B cell (primary cell): ENCODE results near the gene MYCBP2. TPM values are rescaled to one million over a fixed set of nuclear protein-coding genes. Genes with fewer than 3 reads are reported as not detected.

Source experiments
- ATAC-seq: fragments of 200-7000 bp; cut with Tn5 transposase; one replicate; pipeline ENCODE4 v1.10.0; 2021; ENCODE audit warnings: low read depth, mild to moderate bottlenecking, moderate number of reproducible peaks, moderate library complexity
- CTCF ChIA-PET: fragments of 350-600 bp; sonication (Branson Sonifier 250); formaldehyde crosslinking; loops from one replicate; lab custom pipeline; 2021; ENCODE audit warnings: antibody characterized with exemption, inconsistent platforms; lab: Charles Lee
- POLR2A ChIA-PET: fragments of 350-600 bp; sonication (Branson Sonifier 250); formaldehyde crosslinking; loops from one replicate; lab custom pipeline; 2021; ENCODE audit warnings: antibody characterized with exemption; lab: Charles Lee
- DNase-seq: peaks from one replicate; pipeline ENCODE4 v3.0.0; 2013
- H2AFZ ChIP-seq: 2 replicates; pipeline ENCODE4 v1.6.1; 2012; ENCODE audit warnings: mild to moderate bottlenecking, low read depth, low read length; ENCODE audit not compliant: insufficient read depth, poor library complexity, severe bottlenecking
- H3K27ac ChIP-seq, 2 donors: 1 replicate in 1 of 2; 2 replicates in 1 of 2; pipeline ENCODE4 v1.5.1; 2012 to 2013; ENCODE audit warnings: low read length in 2 of 2, mild to moderate bottlenecking in 2 of 2, moderate library complexity in 1 of 2
- H3K27me3 ChIP-seq, 4 experiments: fragments of 200-600 bp in 1 of 4; sonication (generic) in 1 of 4; replicated peaks in 1 of 4; 1 replicate in 2 of 4; 2 replicates in 2 of 4; pipeline versions ENCODE4 v1.6.1 to v1.7.0; 2013 to 2016; ENCODE audit warnings: low read length in 3 of 4, mild to moderate bottlenecking in 2 of 4, mixed read lengths in 1 of 4, moderate library complexity in 1 of 4; ENCODE audit not compliant: insufficient read depth in 4 of 4, control insufficient read depth in 3 of 4; ENCODE audit errors: control extremely low read depth in 1 of 4
- H3K36me3 ChIP-seq, 2 experiments: replicated peaks in 1 of 2; 1 replicate in 1 of 2; 2 replicates in 1 of 2; pipeline versions ENCODE4 v1.6.1 to v1.7.1; 2013; ENCODE audit warnings: low read length in 1 of 2; ENCODE audit not compliant: insufficient read depth in 2 of 2, control insufficient read depth in 1 of 2; ENCODE audit errors: control extremely low read depth in 1 of 2, extremely low read depth in 1 of 2
- H3K4me1 ChIP-seq, 2 donors: fragments of 200-600 bp in 1 of 2; sonication (generic) in 1 of 2; 1 replicate in 1 of 2; 2 replicates in 1 of 2; pipeline versions ENCODE4 v1.5.1 to v1.6.1; 2013 to 2017; ENCODE audit warnings: low read length in 2 of 2; ENCODE audit not compliant: control insufficient read depth in 2 of 2, insufficient read depth in 2 of 2
- H3K4me2 ChIP-seq: replicated peaks from 2 replicates; pipeline ENCODE3; 2012; ENCODE audit warnings: mild to moderate bottlenecking, low read depth, low read length; ENCODE audit not compliant: poor library complexity, severe bottlenecking
- H3K4me3 ChIP-seq, 5 experiments: fragments of 200-600 bp in 1 of 5; sonication (generic) in 1 of 5; 1 replicate in 3 of 5; 2 replicates in 2 of 5; pipeline versions ENCODE4 v1.5.1 to v1.7.0; 2011 to 2016; ENCODE audit warnings: low read length in 4 of 5, mild to moderate bottlenecking in 4 of 5, low read depth in 2 of 5, control low read depth in 1 of 5, moderate library complexity in 1 of 5; ENCODE audit not compliant: insufficient read depth in 1 of 5; ENCODE audit errors: control extremely low read depth in 1 of 5, extremely low read depth in 1 of 5
- H3K79me2 ChIP-seq: fragments of 200-600 bp; sonication (generic); one replicate; pipeline ENCODE4 v1.6.0; 2016; ENCODE audit warnings: low read length; ENCODE audit not compliant: control insufficient read depth, insufficient read depth
- H3K9ac ChIP-seq: fragments of 200-600 bp; sonication (generic); 2 replicates; pipeline ENCODE4 v1.6.1; 2017; ENCODE audit warnings: mild to moderate bottlenecking, low read length, moderate library complexity
- H3K9me3 ChIP-seq, 3 donors: one replicate each; pipeline versions ENCODE4 v1.6.1 to v1.7.1; 2013; ENCODE audit warnings: low read length in 2 of 3; ENCODE audit not compliant: control insufficient read depth in 2 of 3, insufficient read depth in 1 of 3; ENCODE audit errors: control extremely low read depth in 1 of 3
- H4K20me1 ChIP-seq: 2 replicates; pipeline ENCODE4 v1.6.0; 2012; ENCODE audit warnings: mild to moderate bottlenecking, low read length; ENCODE audit not compliant: insufficient read depth, control insufficient read depth, poor library complexity, severe bottlenecking
- H3K27ac Mint-ChIP-seq: one replicate; pipeline ENCODE4 v1.8.0; 2021; ENCODE audit warnings: mixed read lengths
- H3K27me3 Mint-ChIP-seq: one replicate; pipeline ENCODE4 v1.8.0; 2021; ENCODE audit warnings: mixed read lengths
- H3K4me1 Mint-ChIP-seq: one replicate; pipeline ENCODE4 v1.8.0; 2021; ENCODE audit warnings: mixed read lengths
- H3K4me3 Mint-ChIP-seq: one replicate; pipeline ENCODE4 v1.8.0; 2021; ENCODE audit warnings: mixed read lengths
- H3K9me3 Mint-ChIP-seq: one replicate; pipeline ENCODE4 v1.8.0; 2022; ENCODE audit warnings: mixed read lengths; ENCODE audit not compliant: insufficient read depth
- EZH2 ChIP-seq: IDR thresholded peaks from 2 replicates; pipeline ENCODE4 v1.6.1; 2012; ENCODE audit warnings: borderline replicate concordance, low read depth, mild to moderate bottlenecking, moderate library complexity, low read length; ENCODE audit not compliant: insufficient read depth, poor library complexity, severe bottlenecking
- WGBS: methylation state at CpG from one replicate; pipeline ENCODE4 v1.1.5; 2013; ENCODE audit warnings: missing lambda C conversion rate; ENCODE audit not compliant: insufficient coverage; 5-methylcytosine and 5-hydroxymethylcytosine counted together
- intact Hi-C: fragments of 100-400 bp; cut with micrococcal nuclease; formaldehyde crosslinking; loops from one replicate; pipeline ENCODE4 v1.10.0; 2022
- polyA plus RNA-seq: library from polyadenylated mRNA; depleted of rRNA; stranded (reverse); fragments of >200 nt; gene quantifications from 2 replicates; pipeline ENCODE4 v1.2.3, GENCODE V29; 2012
- total RNA-seq, 2 donors: library from RNA; stranded (reverse); fragments of 120-200 nt in 1 of 2; gene quantifications; 1 replicate in 1 of 2; 2 replicates in 1 of 2; pipeline versions ENCODE4 v1.2.3 to v1.2.4, GENCODE V29; 2013 to 2022
- TF ChIP-seq, protein P1 (sequence below): fragments of 200-600 bp; IDR thresholded peaks from one replicate; pipeline ENCODE4 v1.8.0; 2022; ENCODE audit warnings: antibody characterized with exemption, mild to moderate bottlenecking

The MYCBP2 gene
- total and polyA plus RNA-seq, 2 donors (not counting 1 experiment from before 2014, with no cell fraction given) = 84.0 to 237 TPM

DNA sequence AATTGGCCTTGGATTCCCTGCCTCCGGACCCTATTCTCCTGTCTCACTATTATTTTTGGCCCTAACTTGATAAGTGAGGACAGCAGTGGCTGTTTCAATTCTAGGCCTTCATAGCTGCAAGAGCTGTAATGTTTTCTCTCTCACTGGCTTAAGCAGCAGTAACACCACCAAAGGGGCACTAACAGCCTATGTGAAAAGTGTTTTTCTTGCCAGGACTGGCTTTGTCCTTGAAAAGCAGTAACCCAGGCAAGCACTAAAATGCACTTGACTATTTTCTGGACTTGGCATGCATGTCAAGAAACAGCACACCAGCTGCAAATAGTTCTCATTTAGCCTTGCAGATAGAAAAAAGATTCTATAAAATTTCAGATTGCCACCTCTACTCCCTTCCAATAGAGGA is 290.6 kb downstream of the MYCBP2 start:
- Histone ChIP-seq H3K79me2 (no peaks in the 10 kb centered on the region), H3K27me3 (no peaks in the 10 kb centered on the region), H3K9ac (no peak overlapping the region), H3K4me1 (no peaks in the 10 kb centered on the region), H3K9me3 (peaks cover 0 to 1% (median 0%) of the 10 kb centered on the region in 3 donors), H4K20me1 (no peaks in the 10 kb centered on the region), H3K36me3 (no peaks in the 10 kb centered on the region), H3K4me2 (no peak overlapping the region), H3K4me3 (no peak overlapping the region), H2AFZ (no peak overlapping the region), H3K27ac (no peak overlapping the region)
- CTCF ChIA-PET = no interaction called here
- Mint-ChIP-seq H3K27ac (no peak overlapping the region), H3K4me3 (no peak overlapping the region), H3K4me1 (no peaks in the 10 kb centered on the region), H3K9me3 (peaks cover 2% of the 10 kb centered on the region), H3K27me3 (no peaks in the 10 kb centered on the region)
- ATAC-seq (no peak), DNase-seq (no peak)
- WGBS = 100% methylated on average over 1 of the region's 1 CpG
- intact Hi-C loops = no loop called here
- POLR2A ChIA-PET = no interaction called here
- no peak for TF ChIP-seq EZH2
- TF ChIP-seq, protein P1, sequence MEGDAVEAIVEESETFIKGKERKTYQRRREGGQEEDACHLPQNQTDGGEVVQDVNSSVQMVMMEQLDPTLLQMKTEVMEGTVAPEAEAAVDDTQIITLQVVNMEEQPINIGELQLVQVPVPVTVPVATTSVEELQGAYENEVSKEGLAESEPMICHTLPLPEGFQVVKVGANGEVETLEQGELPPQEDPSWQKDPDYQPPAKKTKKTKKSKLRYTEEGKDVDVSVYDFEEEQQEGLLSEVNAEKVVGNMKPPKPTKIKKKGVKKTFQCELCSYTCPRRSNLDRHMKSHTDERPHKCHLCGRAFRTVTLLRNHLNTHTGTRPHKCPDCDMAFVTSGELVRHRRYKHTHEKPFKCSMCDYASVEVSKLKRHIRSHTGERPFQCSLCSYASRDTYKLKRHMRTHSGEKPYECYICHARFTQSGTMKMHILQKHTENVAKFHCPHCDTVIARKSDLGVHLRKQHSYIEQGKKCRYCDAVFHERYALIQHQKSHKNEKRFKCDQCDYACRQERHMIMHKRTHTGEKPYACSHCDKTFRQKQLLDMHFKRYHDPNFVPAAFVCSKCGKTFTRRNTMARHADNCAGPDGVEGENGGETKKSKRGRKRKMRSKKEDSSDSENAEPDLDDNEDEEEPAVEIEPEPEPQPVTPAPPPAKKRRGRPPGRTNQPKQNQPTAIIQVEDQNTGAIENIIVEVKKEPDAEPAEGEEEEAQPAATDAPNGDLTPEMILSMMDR = no peak

DNA sequence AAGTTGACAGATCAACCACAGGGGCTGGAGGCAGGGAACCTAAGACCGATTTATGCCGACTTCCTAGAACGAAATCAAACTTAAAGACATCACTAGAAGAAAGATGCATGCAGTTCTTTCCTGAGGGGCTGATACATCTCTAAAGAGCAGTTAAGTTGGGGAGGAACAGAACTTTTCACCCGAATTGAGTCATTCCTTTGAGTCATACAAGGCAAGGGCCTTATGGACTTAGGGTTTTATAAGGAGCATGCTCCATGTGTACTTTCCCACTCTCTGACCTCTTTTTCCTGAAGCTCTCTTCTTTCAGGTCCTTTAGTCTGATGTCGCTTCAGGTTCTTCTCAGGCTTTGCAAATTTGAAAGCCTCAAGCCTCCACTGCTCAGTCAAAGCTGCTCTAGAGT is 292.0 kb downstream of the MYCBP2 start:
- H3K4me1 Mint-ChIP-seq = no peaks in the 10 kb centered on the region
- H3K79me2 ChIP-seq = no peaks in the 10 kb centered on the region
- H3K4me2 ChIP-seq = no peak overlapping the region
- no peaks in the 10 kb centered on the region for H3K36me3 ChIP-seq
- H3K27ac Mint-ChIP-seq = no peak overlapping the region
- H3K27ac ChIP-seq = no peak overlapping the region
- CTCF ChIA-PET = no interaction called here
- peaks cover 2% of the 10 kb centered on the region for H3K9me3 Mint-ChIP-seq
- 100% methylated on average over 3 of the region's 5 CpGs for WGBS
- DNase-seq = no peak
- H2AFZ ChIP-seq = no peak overlapping the region
- POLR2A ChIA-PET = no interaction called here
- no peak for ATAC-seq
- no peaks in the 10 kb centered on the region for H3K4me1 ChIP-seq
- H3K27me3 ChIP-seq = no peaks in the 10 kb centered on the region
- H4K20me1 ChIP-seq = no peaks in the 10 kb centered on the region
- TF ChIP-seq, protein P1 = no peak
- H3K27me3 Mint-ChIP-seq = no peaks in the 10 kb centered on the region
- peaks cover 0 to 1% (median 0%) of the 10 kb centered on the region in 3 donors for H3K9me3 ChIP-seq
- H3K9ac ChIP-seq = no peak overlapping the region
- no peak overlapping the region for H3K4me3 ChIP-seq
- no peak overlapping the region for H3K4me3 Mint-ChIP-seq
- intact Hi-C loops = no loop called here
